K562 (cell line): Measurements from ENCODE around the gene EME2. TPM values are rescaled to one million over a fixed set of nuclear protein-coding genes. Genes with fewer than 3 reads are reported as not detected.
A peak's percentile ranks its signal among the peaks of the same experiment; 100 is the strongest.

Experiments used
- ATAC-seq: fragments of 200-7000 bp; cut with Tn5 transposase; 3 replicates; pipeline ENCODE4 v1.9.1; 2020; ENCODE audit warnings: moderate library complexity
- BruUV-seq: library from RNA; stranded (reverse); fragments of 400-500 nt; replicated peaks from 2 replicates; lab custom pipeline; 2021; lab: Mats Ljungman, UMichigan
- CTCF ChIA-PET: fragments of 300-600 bp; formaldehyde crosslinking; extraction: SDS; loops from one replicate; lab custom pipeline; 2021; ENCODE audit warnings: low intra/inter-chr PET ratio; lab: Yijun Ruan, JAX
- POLR2A ChIA-PET: fragments of 300-600, 350-650 bp; sonication (Branson Sonifier 250); formaldehyde crosslinking; extraction: SDS; loops from one replicate; lab custom pipeline; 2021; ENCODE audit warnings: antibody characterized with exemption, inconsistent platforms; lab: Yijun Ruan, JAX
- DNase-seq, 4 experiments: peaks; one replicate each; pipeline versions ENCODE4 v3.0.0 to v3.0.0-alpha.2; 2011 to 2018; ENCODE audit warnings: low spot score in 3 of 4, mixed read lengths in 3 of 4; ENCODE audit errors: extremely low read depth in 1 of 4
- FAIRE-seq: peaks from 2 replicates; lab custom pipeline; 2011; peaks lifted over from hg19 to GRCh38; lab: Jason Lieb, UNC
- H2AFZ ChIP-seq: 2 replicates; pipeline ENCODE4 v1.6.0; 2011; ENCODE audit warnings: low read depth, low read length, control low read depth, inconsistent platforms
- H3K27ac ChIP-seq: fragments of 200-600 bp; 3 replicates; pipeline ENCODE4 v1.8.0; 2011; ENCODE audit warnings: low read depth, mild to moderate bottlenecking, control low read depth, inconsistent platforms, low read length, moderate library complexity, mixed read lengths; ENCODE audit errors: extremely low read depth
- H3K27me3 ChIP-seq, 2 experiments: fragments of 300-600 bp in 1 of 2; 2 replicates in 1 of 2; 3 replicates in 1 of 2; pipeline versions ENCODE4 v1.6.0 to v1.8.0; 2011; ENCODE audit warnings: inconsistent platforms in 2 of 2, low read length in 2 of 2, mild to moderate bottlenecking in 1 of 2, mixed read lengths in 1 of 2, moderate library complexity in 1 of 2; ENCODE audit not compliant: control insufficient read depth in 2 of 2, insufficient read depth in 2 of 2
- H3K36me3 ChIP-seq: fragments of 300-600 bp; 3 replicates; pipeline ENCODE4 v1.8.0; 2011; ENCODE audit warnings: mild to moderate bottlenecking, low read length, inconsistent platforms; ENCODE audit not compliant: control insufficient read depth, insufficient read depth
- H3K4me1 ChIP-seq, 2 experiments: fragments of 200-600 bp in 1 of 2; replicated peaks in 1 of 2; 2 replicates in 1 of 2; 3 replicates in 1 of 2; pipeline versions ENCODE4 v1.5.1 to v1.8.0; 2011; ENCODE audit warnings: inconsistent platforms in 2 of 2, low read length in 2 of 2, mild to moderate bottlenecking in 1 of 2, mixed read lengths in 1 of 2, moderate library complexity in 1 of 2; ENCODE audit not compliant: control insufficient read depth in 2 of 2, insufficient read depth in 2 of 2
- H3K4me2 ChIP-seq: 2 replicates; pipeline ENCODE4 v1.6.1; 2011; ENCODE audit warnings: low read length, control low read depth, inconsistent platforms, mixed read lengths; ENCODE audit not compliant: insufficient read depth
- H3K4me3 ChIP-seq: fragments of 200-600 bp; sonication (generic), shearing (Covaris generic); 2 replicates; pipeline ENCODE4 v1.5.1; 2016; ENCODE audit warnings: control low read depth, inconsistent platforms
- H3K79me2 ChIP-seq: fragments of 200-600 bp; 3 replicates; pipeline ENCODE4 v1.8.0; 2011; ENCODE audit warnings: low read length, inconsistent platforms; ENCODE audit not compliant: control insufficient read depth, insufficient read depth
- H3K9ac ChIP-seq, 2 experiments: 2 replicates each; pipeline versions ENCODE4 v1.6.0 to v1.6.1; 2011; ENCODE audit warnings: low read depth in 2 of 2, low read length in 2 of 2, control low read depth in 1 of 2, inconsistent platforms in 1 of 2, mild to moderate bottlenecking in 1 of 2, mixed read lengths in 1 of 2; ENCODE audit not compliant: insufficient read depth in 1 of 2
- H3K9me1 ChIP-seq: one replicate; pipeline ENCODE4 v1.6.0; 2011; ENCODE audit warnings: inconsistent platforms, mild to moderate bottlenecking, low read length, moderate library complexity; ENCODE audit not compliant: control insufficient read depth, insufficient read depth
- H3K9me3 ChIP-seq: replicated peaks from 2 replicates; pipeline ENCODE4 v1.5.1; 2011; ENCODE audit warnings: low read depth, low read length, inconsistent platforms; ENCODE audit not compliant: control insufficient read depth, insufficient read depth
- H4K20me1 ChIP-seq: replicated peaks from 2 replicates; pipeline ENCODE4 v1.6.1; 2011; ENCODE audit warnings: low read length, inconsistent platforms, mixed read lengths; ENCODE audit not compliant: control insufficient read depth, insufficient read depth
- ESRRA ChIP-seq: fragments of 450-650 bp; IDR thresholded peaks from 2 replicates; pipeline ENCODE4 v1.6.1; 2014; ENCODE audit warnings: low read depth, mild to moderate bottlenecking, moderate library complexity, borderline replicate concordance
- POLR2G ChIP-seq: fragments of 200-400 bp; formaldehyde crosslinking; IDR thresholded peaks from 2 replicates; pipeline ENCODE4 v1.6.1; 2017; ENCODE audit warnings: low read depth, mild to moderate bottlenecking, antibody characterized with exemption, low read length, moderate library complexity
- WGBS: fragments of 100-300 bp; shearing (Covaris generic); methylation state at CpG from one replicate; pipeline ENCODE4 v1.1.6; 2016; ENCODE audit warnings: low coverage, mixed read lengths; ENCODE audit not compliant: insufficient coverage; ENCODE audit errors: missing lambda C conversion rate; 5-methylcytosine and 5-hydroxymethylcytosine counted together
- in situ Hi-C: fragments of 300-500 bp; cut with MboI; formaldehyde crosslinking; loops from 4 replicates; pipeline ENCODE4 v1.15.0; 2018; ENCODE audit warnings: inconsistent platforms, mixed read lengths
- intact Hi-C: fragments of 100-400 bp; cut with micrococcal nuclease; formaldehyde crosslinking; loops from 2 replicates; pipeline ENCODE4 v1.14.2; 2022
- polyA plus RNA-seq, 8 experiments: library from polyadenylated mRNA; depleted of rRNA in 4 of 8; stranded (reverse) in 5 of 8; unstranded in 3 of 8; fragments of >200 nt; fragmentation: Nextera tagmentation in 2 of 8; fragmentation: Illumina TruSeq in 1 of 8; extraction: Ambion mirVana in 2 of 8; extraction: Trizol in 1 of 8; gene quantifications; 2 replicates each; pipeline versions ENCODE4 v1.2.1 to v1.2.3, GENCODE V29; 2011 to 2014; ENCODE audit warnings: inconsistent platforms in 1 of 8, missing spikeins in 1 of 8
- total RNA-seq, 7 experiments: library from RNA; depleted of rRNA in 6 of 7; stranded (reverse); fragments of >200 nt in 6 of 7; fragmentation: Illumina TruSeq in 2 of 7; extraction: Trizol in 2 of 7; gene quantifications; 2 replicates each; pipeline versions ENCODE4 v1.2.1 to v1.2.3, GENCODE V29; 2011 to 2021; ENCODE audit warnings: low replicate concordance in 1 of 7
- TF ChIP-seq, protein P1 (sequence below): fragments of 450-650 bp; IDR thresholded peaks from 2 replicates; pipeline ENCODE4 v1.6.1; 2017; ENCODE audit warnings: antibody characterized with exemption, mild to moderate bottlenecking

EME2 gene
- total and polyA plus RNA-seq, 9 of the 15 experiments (the other 6 are each of a cell fraction or from before 2014, with no cell fraction given) = 0.35 to 19.9 (median 3.5) TPM

DNA sequence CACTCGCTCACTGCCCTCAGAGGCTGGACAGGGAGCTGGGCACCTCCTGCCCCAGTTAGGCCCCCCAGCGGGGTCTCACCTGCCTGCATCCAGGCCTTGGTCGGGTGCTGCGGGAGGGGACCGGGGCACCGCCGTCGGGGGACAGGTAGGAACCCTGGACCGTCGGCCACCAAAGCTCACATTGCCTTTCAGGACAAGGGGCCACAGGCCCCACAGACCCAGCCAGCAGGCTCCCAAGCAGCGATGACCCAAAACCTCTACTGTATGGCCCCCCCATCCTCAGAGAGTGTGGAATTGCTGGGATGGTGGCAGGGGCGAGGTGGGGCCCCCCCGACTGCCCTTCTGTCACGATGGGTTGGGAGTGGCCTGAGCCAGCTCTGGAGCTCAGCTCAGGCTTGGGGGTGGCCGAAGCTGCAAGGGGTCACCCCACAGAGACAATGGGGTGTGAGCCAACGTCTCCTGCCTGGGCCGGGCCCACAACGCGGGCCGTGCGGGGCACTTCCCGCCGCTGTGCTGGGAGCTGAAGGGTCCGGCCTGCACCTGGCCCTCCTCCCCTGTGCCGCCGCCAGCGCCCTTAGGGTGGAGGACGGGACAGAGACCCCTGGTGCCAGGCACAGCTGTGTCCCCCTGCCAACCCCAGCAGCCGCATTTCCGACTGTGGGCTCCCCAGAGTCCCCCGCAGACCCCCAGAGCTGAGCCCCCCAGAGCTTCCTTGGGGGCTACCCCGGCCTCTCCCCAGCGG, 20.4 kb downstream of the EME2 start:
- Histone ChIP-seq H3K4me2 (no peak overlapping the region), H3K27me3 (no peaks in the 10 kb centered on the region), H3K36me3 (peaks cover 23% of the 10 kb centered on the region; the same call in 1 of the 3 replicates), H3K4me3 (no peak overlapping the region), H3K4me1 (peaks cover 0 to 54% of the 10 kb centered on the region in 2 experiments; a peak in 2 of 5 replicates), H3K27ac (no peak overlapping the region), H3K9me1 (no peaks in the 10 kb centered on the region), H2AFZ (no peak overlapping the region), H3K79me2 (no peaks in the 10 kb centered on the region), H3K9ac (no peak overlapping the region), H4K20me1 (no peaks in the 10 kb centered on the region), H3K9me3 (no peaks in the 10 kb centered on the region)
- no peak for ATAC-seq
- intact Hi-C loops = no loop called here
- in situ Hi-C loops = no loop called here
- FAIRE-seq = no peak
- DNase-seq = no peak
- WGBS = 86% methylated on average over 28 of the region's 33 CpGs
- CTCF ChIA-PET = no interaction called here
- TF ChIP-seq POLR2G (peak; percentile 53), ESRRA (no peak)
- no TSS peak for BruUV-seq
- POLR2A ChIA-PET = interaction anchor here (0.8 to 1.2 kb wide), 4 partner anchors 8 to 16 kb away, joined by 3 to 5 read pairs (median 4); partner anchors contain the start of genes NUBP2 and SPSB3

DNA sequence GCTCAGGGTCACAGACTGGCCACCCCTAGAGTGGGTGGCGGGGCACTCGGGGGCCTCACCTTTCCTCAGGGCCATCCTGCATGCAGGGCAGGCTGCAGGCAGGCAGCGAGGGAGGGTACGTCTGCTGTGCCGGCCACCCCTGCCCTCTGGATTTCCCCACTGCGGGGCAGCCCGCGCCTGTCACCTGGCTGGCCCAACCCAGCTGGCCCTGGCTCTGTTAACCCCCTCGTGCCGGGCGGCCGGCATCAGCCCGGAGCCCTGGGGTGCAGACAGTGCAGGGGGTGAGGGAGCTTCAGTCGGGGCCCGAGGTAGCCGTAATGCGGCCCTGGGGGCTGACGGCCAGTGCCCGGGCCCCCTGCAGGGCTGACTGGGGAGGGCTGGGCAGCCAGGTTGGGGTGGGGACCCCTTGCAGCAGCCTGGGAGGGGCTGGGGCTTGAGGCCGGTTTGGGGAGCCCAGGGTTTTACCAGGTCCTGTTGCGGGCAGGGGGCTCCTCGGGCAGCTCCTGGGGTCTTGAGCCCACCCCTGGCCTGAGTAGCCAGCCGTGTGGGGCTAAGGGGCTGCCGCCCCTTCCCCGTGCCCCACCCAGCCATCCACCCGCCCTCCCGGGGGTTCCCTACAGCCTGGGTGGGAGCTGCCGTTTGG, 21.1 kb downstream of the EME2 start, which contains the start of gene IGFALS:
IGFALS (minus strand) TSS at position 128 of the 643 bp plus-strand sequence; CDS start at position 75, 53 bp downstream.
- ChIA-PET CTCF (no interaction called here), POLR2A (interaction anchor here (0.8 to 1.2 kb wide), 2 partner anchors 11 to 13 kb away, joined by 3 to 5 read pairs; partner anchors contain the start of genes NUBP2 and SPSB3)
- H3K9me1 ChIP-seq = no peaks in the 10 kb centered on the region
- 83% methylated on average over 19 of the region's 28 CpGs for WGBS
- no peaks in the 10 kb centered on the region for H3K79me2 ChIP-seq
- H2AFZ ChIP-seq = no peak within 1 kb of the TSS
- no peak within 1 kb of the TSS for H3K4me3 ChIP-seq
- H3K9ac ChIP-seq = no peak within 1 kb of the TSS; a peak in 1 of 4 replicates
- peaks cover 16% of the 10 kb centered on the region; the same call in 1 of the 3 replicates for H3K36me3 ChIP-seq
- H3K27ac ChIP-seq = no peak within 1 kb of the TSS
- TF ChIP-seq POLR2G = peak; percentile 43; the same call in 1 of the 2 replicates
- TF ChIP-seq, protein P1, sequence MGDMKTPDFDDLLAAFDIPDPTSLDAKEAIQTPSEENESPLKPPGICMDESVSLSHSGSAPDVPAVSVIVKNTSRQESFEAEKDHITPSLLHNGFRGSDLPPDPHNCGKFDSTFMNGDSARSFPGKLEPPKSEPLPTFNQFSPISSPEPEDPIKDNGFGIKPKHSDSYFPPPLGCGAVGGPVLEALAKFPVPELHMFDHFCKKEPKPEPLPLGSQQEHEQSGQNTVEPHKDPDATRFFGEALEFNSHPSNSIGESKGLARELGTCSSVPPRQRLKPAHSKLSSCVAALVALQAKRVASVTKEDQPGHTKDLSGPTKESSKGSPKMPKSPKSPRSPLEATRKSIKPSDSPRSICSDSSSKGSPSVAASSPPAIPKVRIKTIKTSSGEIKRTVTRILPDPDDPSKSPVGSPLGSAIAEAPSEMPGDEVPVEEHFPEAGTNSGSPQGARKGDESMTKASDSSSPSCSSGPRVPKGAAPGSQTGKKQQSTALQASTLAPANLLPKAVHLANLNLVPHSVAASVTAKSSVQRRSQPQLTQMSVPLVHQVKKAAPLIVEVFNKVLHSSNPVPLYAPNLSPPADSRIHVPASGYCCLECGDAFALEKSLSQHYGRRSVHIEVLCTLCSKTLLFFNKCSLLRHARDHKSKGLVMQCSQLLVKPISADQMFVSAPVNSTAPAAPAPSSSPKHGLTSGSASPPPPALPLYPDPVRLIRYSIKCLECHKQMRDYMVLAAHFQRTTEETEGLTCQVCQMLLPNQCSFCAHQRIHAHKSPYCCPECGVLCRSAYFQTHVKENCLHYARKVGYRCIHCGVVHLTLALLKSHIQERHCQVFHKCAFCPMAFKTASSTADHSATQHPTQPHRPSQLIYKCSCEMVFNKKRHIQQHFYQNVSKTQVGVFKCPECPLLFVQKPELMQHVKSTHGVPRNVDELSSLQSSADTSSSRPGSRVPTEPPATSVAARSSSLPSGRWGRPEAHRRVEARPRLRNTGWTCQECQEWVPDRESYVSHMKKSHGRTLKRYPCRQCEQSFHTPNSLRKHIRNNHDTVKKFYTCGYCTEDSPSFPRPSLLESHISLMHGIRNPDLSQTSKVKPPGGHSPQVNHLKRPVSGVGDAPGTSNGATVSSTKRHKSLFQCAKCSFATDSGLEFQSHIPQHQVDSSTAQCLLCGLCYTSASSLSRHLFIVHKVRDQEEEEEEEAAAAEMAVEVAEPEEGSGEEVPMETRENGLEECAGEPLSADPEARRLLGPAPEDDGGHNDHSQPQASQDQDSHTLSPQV = no peak
- peaks cover 0 to 47% of the 10 kb centered on the region in 2 experiments; a peak in 2 of 5 replicates for H3K4me1 ChIP-seq
- BruUV-seq = no TSS peak
- DNase-seq (no peak), ATAC-seq (no peak), FAIRE-seq (no peak)
- no peaks in the 10 kb centered on the region for H3K27me3 ChIP-seq
- intact Hi-C loops = no loop called here
- in situ Hi-C loops = no loop called here
- H3K4me2 ChIP-seq = no peak within 1 kb of the TSS
- no peaks in the 10 kb centered on the region for H4K20me1 ChIP-seq
- H3K9me3 ChIP-seq = no peaks in the 10 kb centered on the region
